HepG2 (cell line): ENCODE data around the gene CARS2. TPM values are rescaled to one million over a fixed set of nuclear protein-coding genes. Genes with fewer than 3 reads are reported as not detected.
A peak's percentile ranks its signal among the peaks of the same experiment; 100 is the strongest.

ENCODE experiments used
- ATF7 ChIP-seq, 2 experiments: fragments of 450-650 bp in 1 of 2; sonication (generic) in 1 of 2; formaldehyde crosslinking in 1 of 2; IDR thresholded peaks; 2 replicates each; pipeline versions ENCODE4 v1.4.0 to v1.6.1; 2016 to 2020; ENCODE audit warnings: antibody characterized with exemption in 1 of 2, mild to moderate bottlenecking in 1 of 2, missing genetic modification reagents in 1 of 2
- BHLHE40 ChIP-seq: IDR thresholded peaks from 2 replicates; pipeline ENCODE4 v1.6.1; 2011; ENCODE audit warnings: low read length, improper control_type of control experiment
- FOXK2 ChIP-seq: fragments of 450-650 bp; IDR thresholded peaks from 2 replicates; pipeline ENCODE4 v1.6.1; 2016
- GATA4 ChIP-seq: sonication (generic); IDR thresholded peaks from 2 replicates; pipeline ENCODE4 v1.6.1; 2016; ENCODE audit warnings: antibody characterized with exemption, low read depth, borderline replicate concordance
- GATAD1 ChIP-seq: IDR thresholded peaks from 2 replicates; pipeline ENCODE4 v1.6.1; 2016; ENCODE audit warnings: missing genetic modification reagents, missing compliant biosample characterization
- IKZF4 ChIP-seq: sonication (generic); formaldehyde crosslinking; IDR thresholded peaks from 2 replicates; pipeline ENCODE4 v1.5.1; 2020; ENCODE audit warnings: borderline replicate concordance, mild to moderate bottlenecking, low read depth, missing genetic modification reagents; ENCODE audit errors: not compliant biosample characterization
- JUND ChIP-seq: sonication (generic); formaldehyde crosslinking; IDR thresholded peaks from 2 replicates; pipeline ENCODE4 v1.8.0; 2022; ENCODE audit warnings: mild to moderate bottlenecking, missing genetic modification reagents
- KAT8 ChIP-seq: IDR thresholded peaks from 2 replicates; pipeline ENCODE4 v1.6.1; 2016; ENCODE audit warnings: missing genetic modification reagents, missing compliant biosample characterization
- KDM2A ChIP-seq: sonication (generic); formaldehyde crosslinking; IDR thresholded peaks from 2 replicates; pipeline ENCODE4 v1.4.0; 2020; ENCODE audit warnings: low read depth, missing genetic modification reagents, borderline replicate concordance
- KLF12 ChIP-seq: sonication (generic); formaldehyde crosslinking; IDR thresholded peaks from 2 replicates; pipeline ENCODE4 v1.4.0; 2020; ENCODE audit warnings: missing genetic modification reagents, borderline replicate concordance
- MXD1 ChIP-seq: sonication (generic); formaldehyde crosslinking; IDR thresholded peaks from 2 replicates; pipeline ENCODE4 v1.4.0; 2020; ENCODE audit warnings: mild to moderate bottlenecking, missing genetic modification reagents
- SUZ12 ChIP-seq: fragments of 150-350 bp; IDR thresholded peaks from 2 replicates; pipeline ENCODE4 v1.6.1; 2014; ENCODE audit warnings: low read depth, low read length
- YEATS2 ChIP-seq: sonication (generic); formaldehyde crosslinking; IDR thresholded peaks from 2 replicates; pipeline ENCODE4 v1.4.0; 2020; ENCODE audit warnings: missing genetic modification reagents, borderline replicate concordance
- ZNF232 ChIP-seq: sonication (generic); formaldehyde crosslinking; IDR thresholded peaks from 2 replicates; pipeline ENCODE4 v1.4.0; 2020; ENCODE audit warnings: missing genetic modification reagents, borderline replicate concordance
- ZNF362 ChIP-seq: sonication (generic); formaldehyde crosslinking; IDR thresholded peaks from 2 replicates; pipeline ENCODE4 v1.4.0; 2020; ENCODE audit warnings: missing genetic modification reagents, mild to moderate bottlenecking, borderline replicate concordance
- ZNF496 ChIP-seq: sonication (generic); formaldehyde crosslinking; IDR thresholded peaks from 2 replicates; pipeline ENCODE4 v1.8.1; 2023; ENCODE audit warnings: mild to moderate bottlenecking, moderate library complexity, missing genetic modification reagents; ENCODE audit not compliant: insufficient replicate concordance
- ZNF501 ChIP-seq: sonication (generic); formaldehyde crosslinking; IDR thresholded peaks from 2 replicates; pipeline ENCODE4 v1.5.1; 2020; ENCODE audit warnings: mild to moderate bottlenecking, moderate library complexity, missing genetic modification reagents
- ZNF567 ChIP-seq: sonication (generic); formaldehyde crosslinking; IDR thresholded peaks from 2 replicates; pipeline ENCODE4 v1.8.1; 2023; ENCODE audit warnings: mild to moderate bottlenecking, missing genetic modification reagents, borderline replicate concordance
- ZNF772 ChIP-seq: sonication (generic); formaldehyde crosslinking; IDR thresholded peaks from 2 replicates; pipeline ENCODE4 v1.5.0; 2020; ENCODE audit warnings: mild to moderate bottlenecking, missing genetic modification reagents
- ZNF775 ChIP-seq: sonication (generic); formaldehyde crosslinking; IDR thresholded peaks from 2 replicates; pipeline ENCODE4 v1.4.0; 2020; ENCODE audit warnings: missing genetic modification reagents, mild to moderate bottlenecking, moderate library complexity, borderline replicate concordance
- ZNF850 ChIP-seq: sonication (generic); formaldehyde crosslinking; conservative IDR thresholded peaks from 2 replicates; pipeline ENCODE4 v1.9.0; 2021; ENCODE audit warnings: mild to moderate bottlenecking, missing genetic modification reagents
- polyA plus RNA-seq, 8 experiments: library from polyadenylated mRNA; depleted of rRNA in 3 of 8; stranded (reverse) in 7 of 8; unstranded in 1 of 8; fragments of >200 nt; fragmentation: Illumina TruSeq in 4 of 8; extraction: Trizol in 4 of 8; gene quantifications; 2 replicates each; pipeline versions ENCODE4 v1.2.1 to v1.2.3, GENCODE V29; 2011 to 2016; ENCODE audit warnings: low read depth in 4 of 8, missing spikeins in 1 of 8, mixed read lengths in 1 of 8; ENCODE audit not compliant: insufficient read depth in 1 of 8
- total RNA-seq, 5 experiments: library from RNA; depleted of rRNA; stranded (reverse); fragments of >200 nt; fragmentation: Illumina TruSeq; extraction: Trizol; gene quantifications; 2 replicates each; pipeline ENCODE4 v1.2.3, GENCODE V29; 2016; ENCODE audit warnings: low read depth in 1 of 5
- TF ChIP-seq, protein P1 (sequence below): IDR thresholded peaks from 2 replicates; pipeline ENCODE4 v1.6.1; 2018; ENCODE audit warnings: missing genetic modification reagents, mild to moderate bottlenecking, missing compliant biosample characterization
- TF ChIP-seq, protein P2 (sequence below): sonication (generic); formaldehyde crosslinking; IDR thresholded peaks from 2 replicates; pipeline ENCODE4 v1.5.0; 2020; ENCODE audit warnings: missing genetic modification reagents

Gene CARS2
- total and polyA plus RNA-seq, 2 of the 13 experiments (the other 11 are each of a cell fraction or from before 2014, with no cell fraction given) = 41.1 to 59.3 TPM

DNA sequence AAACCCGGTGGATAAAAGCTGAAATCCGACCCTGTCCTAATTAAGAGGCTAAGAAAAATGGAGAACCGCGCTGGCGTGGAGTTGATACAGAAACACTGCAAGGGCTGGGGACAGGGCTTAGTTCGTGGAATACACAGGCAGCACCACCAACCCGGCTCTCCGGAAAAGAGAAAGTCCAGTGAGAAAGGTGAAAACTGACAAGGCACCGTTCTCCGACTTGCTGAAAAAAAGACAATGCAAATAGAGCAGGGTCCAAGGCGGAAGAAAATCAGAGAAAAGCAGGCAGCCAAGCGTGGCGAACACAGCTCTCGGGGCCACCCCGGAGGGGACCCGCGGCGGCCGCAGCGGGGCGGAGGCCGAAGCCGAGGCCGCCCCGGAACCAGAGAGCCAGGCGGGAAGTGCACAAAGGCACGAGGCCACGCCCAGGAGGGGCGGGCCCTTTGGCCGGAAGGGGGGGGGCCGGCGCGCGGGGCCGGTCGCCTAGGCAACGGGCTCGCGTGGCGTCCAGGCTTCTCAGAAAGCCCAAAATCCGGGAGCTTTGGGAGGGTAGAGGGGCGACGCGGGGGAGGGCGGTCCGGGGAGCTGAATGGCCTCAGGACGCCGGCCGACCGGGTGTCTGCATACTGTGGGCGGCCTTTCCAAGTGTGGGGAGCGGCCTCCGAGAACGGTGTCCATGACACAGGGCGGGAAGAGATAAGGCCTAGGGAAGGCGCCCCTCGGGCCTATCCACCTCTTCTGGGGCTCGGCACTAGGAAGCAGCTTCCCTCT, 6.3 kb upstream of the CARS2 start (continued):
- TF ChIP-seq ZNF567 (CRISPR knock-in tag) (no peak), GATAD1 (CRISPR knock-in tag) (no peak), IKZF4 (no peak), KAT8 (CRISPR knock-in tag) (peak; percentile 62), ZNF772 (peak; percentile 56; the same call in 1 of the 2 replicates), YEATS2 (CRISPR knock-in tag) (peak; percentile 22; the same call in 1 of the 2 replicates), KDM2A (CRISPR knock-in tag) (peak; percentile 64), ZNF496 (CRISPR knock-in tag) (no peak), ZNF232 (CRISPR knock-in tag) (0 out of 2 replicates have a peak, but pooled peaks have one; percentile 17), JUND (CRISPR knock-in tag) (no peak), ZNF775 (CRISPR knock-in tag) (no peak; the same call in 1 of the 2 replicates), GATA4 (peak; percentile 18; the same call in 1 of the 2 replicates), ZNF501 (CRISPR knock-in tag) (no peak), ZNF850 (CRISPR knock-in tag) (no peak), ZNF362 (CRISPR knock-in tag) (peak; percentile 54; the same call in 1 of the 2 replicates), FOXK2 (no peak), KLF12 (0 out of 2 replicates have a peak, but pooled peaks have one; percentile 24), ATF7 (IDR thresholded peaks at IDR 0.05) (no peak), ATF7 (CRISPR knock-in tag; IDR thresholded peaks at IDR 0.05) (0 out of 2 replicates have a peak, but pooled peaks have one; percentile 1), BHLHE40 (no peak), SUZ12 (no peak), MXD1 (peak; percentile 53; the same call in 1 of the 2 replicates)
- TF ChIP-seq, protein P1, sequence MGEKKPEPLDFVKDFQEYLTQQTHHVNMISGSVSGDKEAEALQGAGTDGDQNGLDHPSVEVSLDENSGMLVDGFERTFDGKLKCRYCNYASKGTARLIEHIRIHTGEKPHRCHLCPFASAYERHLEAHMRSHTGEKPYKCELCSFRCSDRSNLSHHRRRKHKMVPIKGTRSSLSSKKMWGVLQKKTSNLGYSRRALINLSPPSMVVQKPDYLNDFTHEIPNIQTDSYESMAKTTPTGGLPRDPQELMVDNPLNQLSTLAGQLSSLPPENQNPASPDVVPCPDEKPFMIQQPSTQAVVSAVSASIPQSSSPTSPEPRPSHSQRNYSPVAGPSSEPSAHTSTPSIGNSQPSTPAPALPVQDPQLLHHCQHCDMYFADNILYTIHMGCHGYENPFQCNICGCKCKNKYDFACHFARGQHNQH (CRISPR knock-in tag) = no peak
- TF ChIP-seq, protein P2, sequence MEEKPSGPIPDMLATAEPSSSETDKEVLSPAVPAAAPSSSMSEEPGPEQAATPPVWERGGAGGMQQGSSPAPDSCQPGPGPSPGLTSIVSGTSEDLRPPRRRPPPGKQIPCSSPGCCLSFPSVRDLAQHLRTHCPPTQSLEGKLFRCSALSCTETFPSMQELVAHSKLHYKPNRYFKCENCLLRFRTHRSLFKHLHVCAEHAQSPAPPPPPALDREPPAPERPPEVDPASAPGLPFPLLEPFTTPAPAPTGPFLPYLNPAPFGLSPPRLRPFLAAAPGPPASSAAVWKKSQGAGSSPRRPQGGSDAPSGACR (CRISPR knock-in tag) = no peak; the same call in 1 of the 2 replicates
